Caco-2 (cell line): ENCODE measurements around the gene ROBO1. TPM values are rescaled to one million over a fixed set of nuclear protein-coding genes. Genes with fewer than 3 reads are reported as not detected.

ENCODE experiments used
- Bru-seq: library from RNA; stranded (reverse); fragments of 400-500 nt; gene quantifications from one replicate; lab custom pipeline; 2021; lab: Mats Ljungman, UMichigan
- BruChase-seq, 2 experiments: library from RNA; stranded (reverse); fragments of 400-500 nt; gene quantifications; one replicate each; lab custom pipeline; 2021; lab: Mats Ljungman, UMichigan
- BruUV-seq: library from RNA; stranded (reverse); fragments of 400-500 nt; replicated peaks from 2 replicates; lab custom pipeline; 2021; lab: Mats Ljungman, UMichigan
- CTCF ChIA-PET: fragments of 300-600 bp; sonication (Branson Sonifier 250); formaldehyde crosslinking; loops from one replicate; lab custom pipeline; 2022; ENCODE audit warnings: antibody characterized with exemption; lab: Charles Lee
- POLR2A ChIA-PET: fragments of 300-600 bp; sonication (Branson Sonifier 250); formaldehyde crosslinking; loops from one replicate; lab custom pipeline; 2022; ENCODE audit warnings: antibody characterized with exemption; lab: Charles Lee
- DNase-seq, 2 experiments: peaks; one replicate each; pipeline versions ENCODE4 v3.0.0 to v3.0.0-alpha.2; 2020 to 2022
- H3K27me3 ChIP-seq: replicated peaks from 2 replicates; pipeline ENCODE4 v1.6.0; 2011; ENCODE audit warnings: low read length; ENCODE audit not compliant: control insufficient read depth, insufficient read depth
- H3K36me3 ChIP-seq: 2 replicates; pipeline ENCODE4 v1.5.1; 2011; ENCODE audit warnings: low read length; ENCODE audit not compliant: control insufficient read depth, insufficient read depth
- H3K4me1 ChIP-seq: fragments of 250-450 bp; sonication (Bioruptor Pico); 2 replicates; pipeline ENCODE4 v1.5.1; 2020; ENCODE audit warnings: mild to moderate bottlenecking
- H3K4me3 ChIP-seq: 2 replicates; pipeline ENCODE4 v1.5.1; 2011; ENCODE audit warnings: low read depth, mild to moderate bottlenecking, control low read depth, low read length
- H3K9me3 ChIP-seq: fragments of 250-450 bp; sonication (Bioruptor Pico); 2 replicates; pipeline ENCODE4 v1.5.1; 2020; ENCODE audit warnings: mild to moderate bottlenecking, moderate library complexity
- H3K27ac Mint-ChIP-seq: one replicate; pipeline ENCODE4 v1.8.0; 2022; ENCODE audit warnings: mixed read lengths; ENCODE audit not compliant: unreplicated experiment
- H3K27me3 Mint-ChIP-seq: one replicate; pipeline ENCODE4 v1.8.0; 2022; ENCODE audit warnings: mixed read lengths; ENCODE audit not compliant: insufficient read depth, unreplicated experiment
- H3K36me3 Mint-ChIP-seq: one replicate; pipeline ENCODE4 v1.8.0; 2022; ENCODE audit warnings: mild to moderate bottlenecking, mixed read lengths; ENCODE audit not compliant: insufficient read depth, unreplicated experiment
- H3K4me1 Mint-ChIP-seq: one replicate; pipeline ENCODE4 v1.8.0; 2022; ENCODE audit warnings: low read depth, mixed read lengths; ENCODE audit not compliant: unreplicated experiment
- H3K4me3 Mint-ChIP-seq: one replicate; pipeline ENCODE4 v1.8.0; 2022; ENCODE audit warnings: mild to moderate bottlenecking, moderate library complexity, mixed read lengths; ENCODE audit not compliant: unreplicated experiment
- H3K9me3 Mint-ChIP-seq: one replicate; pipeline ENCODE4 v1.8.0; 2022; ENCODE audit warnings: mixed read lengths; ENCODE audit not compliant: unreplicated experiment
- intact Hi-C: fragments of 100-400 bp; cut with micrococcal nuclease; formaldehyde crosslinking; loops from one replicate; pipeline ENCODE4 v1.10.0; 2022; ENCODE audit not compliant: unreplicated experiment
- long read RNA-seq: library from polyadenylated mRNA; stranded (forward); transcript quantifications from one replicate; pipeline ENCODE4 v2.0.0, GENCODE V29; 2022
- total RNA-seq: library from RNA; stranded (reverse); gene quantifications from 2 replicates; pipeline ENCODE4 v1.2.3, GENCODE V29; 2022
- TF ChIP-seq, protein P1 (sequence below), 2 experiments: fragments of 200-600 bp in 1 of 2; IDR thresholded peaks; 1 replicate in 1 of 2; 2 replicates in 1 of 2; pipeline versions ENCODE4 v1.5.1 to v1.8.0; 2011 to 2022; ENCODE audit warnings: antibody characterized with exemption in 1 of 2, control low read depth in 1 of 2, inconsistent platforms in 1 of 2, low read depth in 1 of 2, low read length in 1 of 2, mild to moderate bottlenecking in 1 of 2, moderate library complexity in 1 of 2; ENCODE audit not compliant: insufficient read depth in 1 of 2, severe bottlenecking in 1 of 2, unreplicated experiment in 1 of 2

The ROBO1 gene
- 1.8 and 2.3 TPM in 2 replicates for total RNA-seq
- Bru-seq, nascent RNA, result percentile 21 among the genes with signal in this experiment
- percentile 20 among the genes with signal in this experiment for BruChase-seq, experiment 1, labeled RNA remaining after a 2-hour chase
- percentile 18 among the genes with signal in this experiment for BruChase-seq, experiment 2, labeled RNA remaining after a 6-hour chase
- long read RNA-seq, result 0 reads

DNA sequence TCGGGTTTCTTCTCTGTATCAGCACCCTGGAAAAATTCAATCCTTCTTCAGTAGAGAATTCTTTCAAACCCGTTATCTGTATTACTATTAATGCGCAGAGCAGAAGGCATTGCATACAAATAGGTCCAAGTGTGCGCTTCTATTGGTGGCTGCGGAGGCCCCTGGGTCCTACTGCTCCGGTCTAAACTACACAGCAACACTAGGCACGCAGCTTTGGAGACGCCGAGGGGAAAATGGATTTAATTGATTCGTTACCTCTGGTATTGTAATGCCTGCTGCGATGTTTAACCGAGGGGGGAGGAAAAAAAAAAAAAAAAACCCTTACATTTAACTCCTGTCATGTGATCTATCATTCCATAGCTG is at the start of gene ROBO1:
Gene ROBO1 (minus strand): TSS at position 94 of the 363 bp plus-strand sequence.
- no peaks in the 10 kb centered on the region for H3K27me3 ChIP-seq
- H3K4me1 Mint-ChIP-seq, result no peaks in the 10 kb centered on the region
- TF ChIP-seq, protein P1, sequence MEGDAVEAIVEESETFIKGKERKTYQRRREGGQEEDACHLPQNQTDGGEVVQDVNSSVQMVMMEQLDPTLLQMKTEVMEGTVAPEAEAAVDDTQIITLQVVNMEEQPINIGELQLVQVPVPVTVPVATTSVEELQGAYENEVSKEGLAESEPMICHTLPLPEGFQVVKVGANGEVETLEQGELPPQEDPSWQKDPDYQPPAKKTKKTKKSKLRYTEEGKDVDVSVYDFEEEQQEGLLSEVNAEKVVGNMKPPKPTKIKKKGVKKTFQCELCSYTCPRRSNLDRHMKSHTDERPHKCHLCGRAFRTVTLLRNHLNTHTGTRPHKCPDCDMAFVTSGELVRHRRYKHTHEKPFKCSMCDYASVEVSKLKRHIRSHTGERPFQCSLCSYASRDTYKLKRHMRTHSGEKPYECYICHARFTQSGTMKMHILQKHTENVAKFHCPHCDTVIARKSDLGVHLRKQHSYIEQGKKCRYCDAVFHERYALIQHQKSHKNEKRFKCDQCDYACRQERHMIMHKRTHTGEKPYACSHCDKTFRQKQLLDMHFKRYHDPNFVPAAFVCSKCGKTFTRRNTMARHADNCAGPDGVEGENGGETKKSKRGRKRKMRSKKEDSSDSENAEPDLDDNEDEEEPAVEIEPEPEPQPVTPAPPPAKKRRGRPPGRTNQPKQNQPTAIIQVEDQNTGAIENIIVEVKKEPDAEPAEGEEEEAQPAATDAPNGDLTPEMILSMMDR (IDR thresholded peaks at IDR 0.05; ENCODE audit: insufficient read depth in 1 of 2, low read depth in 1 of 2, low read length in 1 of 2, severe bottlenecking in 1 of 2, unreplicated experiment in 1 of 2), result no peak
- no peaks in the 10 kb centered on the region for H3K9me3 Mint-ChIP-seq
- H3K36me3 ChIP-seq, result no peaks in the 10 kb centered on the region
- H3K9me3 ChIP-seq, result no peaks in the 10 kb centered on the region
- POLR2A ChIA-PET, result no interaction called here
- H3K4me1 ChIP-seq, result no peaks in the 10 kb centered on the region
- no peak for DNase-seq
- H3K4me3 ChIP-seq, result no peak within 1 kb of the TSS
- intact Hi-C loops, result no loop called here
- no peak within 1 kb of the TSS for H3K4me3 Mint-ChIP-seq
- no peak within 1 kb of the TSS for H3K27ac Mint-ChIP-seq
- peaks cover 2% of the 10 kb centered on the region for H3K27me3 Mint-ChIP-seq
- H3K36me3 Mint-ChIP-seq, result no peaks in the 10 kb centered on the region
- CTCF ChIA-PET, result no interaction called here
- no TSS peak for BruUV-seq

DNA sequence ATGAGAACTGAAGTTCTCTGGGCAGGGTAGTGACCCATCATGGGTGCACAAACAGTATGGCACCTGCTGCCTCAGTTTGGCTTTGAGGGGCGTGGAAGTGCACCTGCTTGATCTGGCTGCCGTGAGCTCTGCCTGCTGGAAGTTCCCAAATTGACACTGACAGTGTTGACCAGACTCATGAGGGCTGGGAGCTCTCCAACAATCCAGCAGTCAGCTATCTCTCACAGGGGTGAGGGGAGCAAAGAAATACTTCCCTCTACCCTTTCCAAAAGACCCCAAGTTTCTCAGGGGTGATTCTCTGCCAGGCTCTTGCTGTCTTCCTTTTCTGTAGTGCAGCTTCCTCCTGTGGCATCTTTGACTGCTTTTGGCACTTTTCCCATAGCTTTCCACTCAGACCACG is 49.4 kb upstream of the ROBO1 start:
- POLR2A ChIA-PET, result no interaction called here

DNA sequence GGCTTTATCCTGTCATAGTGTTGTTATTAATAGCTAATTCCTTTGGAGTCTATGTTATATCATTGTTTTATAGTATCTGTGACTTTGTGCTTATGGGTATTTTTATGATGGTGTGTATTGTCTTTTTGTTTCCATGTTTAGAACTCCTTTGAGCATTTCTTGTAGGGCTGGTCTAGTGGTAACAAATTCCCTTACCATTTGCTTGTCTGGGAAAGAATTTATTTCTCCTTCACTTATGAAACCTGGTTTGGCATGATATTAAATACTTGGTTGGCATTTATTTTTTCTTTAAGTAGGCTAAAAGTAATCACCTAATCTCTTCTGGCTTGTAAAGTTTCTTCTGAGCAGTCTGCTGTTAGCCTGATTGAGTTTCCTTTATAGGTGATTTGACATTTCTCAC is 47.7 kb upstream of the ROBO1 start:
- intact Hi-C loops, result no loop called here
- ChIA-PET POLR2A (no interaction called here), CTCF (no interaction called here)
- H3K27me3 Mint-ChIP-seq, result no peaks in the 10 kb centered on the region
- no peaks in the 10 kb centered on the region for H3K27me3 ChIP-seq
- H3K4me1 ChIP-seq, result no peaks in the 10 kb centered on the region
- no peaks in the 10 kb centered on the region for H3K36me3 ChIP-seq
- H3K4me3 Mint-ChIP-seq, result no peak overlapping the region
- H3K9me3 Mint-ChIP-seq, result no peaks in the 10 kb centered on the region
- TF ChIP-seq, protein P1 (IDR thresholded peaks at IDR 0.05; ENCODE audit: insufficient read depth in 1 of 2, low read depth in 1 of 2, low read length in 1 of 2, severe bottlenecking in 1 of 2, unreplicated experiment in 1 of 2), result no peak
- H3K4me3 ChIP-seq, result no peak overlapping the region
- DNase-seq, result no peak
- no peak overlapping the region for H3K27ac Mint-ChIP-seq
- H3K4me1 Mint-ChIP-seq, result peaks cover 6% of the 10 kb centered on the region
- no peaks in the 10 kb centered on the region for H3K36me3 Mint-ChIP-seq
- H3K9me3 ChIP-seq, result no peaks in the 10 kb centered on the region
- no TSS peak for BruUV-seq

More for the DNA sequence above, 49.4 kb upstream of the ROBO1 start:
- TF ChIP-seq, protein P1 (IDR thresholded peaks at IDR 0.05; ENCODE audit: insufficient read depth in 1 of 2, low read depth in 1 of 2, low read length in 1 of 2, severe bottlenecking in 1 of 2, unreplicated experiment in 1 of 2), result no peak
- Mint-ChIP-seq H3K9me3 (no peaks in the 10 kb centered on the region), H3K36me3 (no peaks in the 10 kb centered on the region), H3K27ac (no peak overlapping the region), H3K4me3 (no peak overlapping the region), H3K27me3 (no peaks in the 10 kb centered on the region), H3K4me1 (peaks cover 6% of the 10 kb centered on the region)
- Histone ChIP-seq H3K4me1 (no peaks in the 10 kb centered on the region), H3K27me3 (no peaks in the 10 kb centered on the region), H3K36me3 (no peaks in the 10 kb centered on the region), H3K4me3 (no peak overlapping the region), H3K9me3 (no peaks in the 10 kb centered on the region)
- intact Hi-C loops, result no loop called here
- no peak for DNase-seq
- CTCF ChIA-PET, result no interaction called here
- no TSS peak for BruUV-seq
